Measurements from ENCODE around the gene PPIP5K2. TPM values are rescaled to one million over a fixed set of nuclear protein-coding genes. Genes with fewer than 3 reads are reported as not detected.

PPIP5K2 gene
- total and polyA plus RNA-seq, 2 donors (not counting 3 experiments of a cell fraction or from before 2014, with no cell fraction given) = 20.8 to 69.4 TPM

DNA sequence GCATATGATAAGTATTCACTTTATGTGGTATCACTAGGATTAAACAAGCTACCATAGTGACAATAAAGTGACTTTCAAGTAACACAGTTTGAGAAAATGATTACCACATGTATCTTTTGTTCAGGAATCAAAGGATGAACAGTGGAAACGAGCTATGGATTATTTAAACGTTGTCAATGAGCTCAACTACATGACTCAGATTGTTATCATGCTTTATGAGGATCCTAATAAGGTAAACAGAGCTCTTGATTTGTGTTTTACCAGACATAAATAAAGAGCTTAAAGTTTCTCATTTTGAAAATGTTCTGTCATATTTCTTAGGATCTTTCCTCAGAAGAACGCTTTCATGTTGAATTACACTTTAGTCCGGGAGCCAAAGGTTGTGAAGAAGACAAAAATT is 57.4 kb downstream of the PPIP5K2 start:
- Histone ChIP-seq H4K20me1 (replicated peaks; ENCODE audit: control insufficient read depth, extremely low read depth, insufficient read depth, low read length) (no peaks in the 10 kb centered on the region), H2AFZ (ENCODE audit: low read depth, low read length) (no peak overlapping the region), H3K79me2 (ENCODE audit: control insufficient read depth, insufficient read depth, low read length) (no peaks in the 10 kb centered on the region), H3K9me3 (replicated peaks; ENCODE audit: control insufficient read depth, insufficient read depth, low read length) (no peaks in the 10 kb centered on the region), H3K36me3 (ENCODE audit: control insufficient read depth in 2 of 2, extremely low read depth in 1 of 2, insufficient read depth in 2 of 2, low read length in 2 of 2) (peaks cover 0 to 5% of the 10 kb centered on the region in 2 experiments), H3K4me2 (ENCODE audit: insufficient read depth, low read length) (no peak overlapping the region), H3K27me3 (ENCODE audit: control insufficient read depth in 2 of 2, insufficient read depth in 2 of 2, low read length in 2 of 2) (no peaks in the 10 kb centered on the region), H3K9ac (replicated peaks; ENCODE audit: extremely low read depth, insufficient read depth, low read length) (no peak overlapping the region), H3K4me3 (replicated peaks in 1 of 3; ENCODE audit: insufficient read depth in 1 of 3, low read depth in 1 of 3, low read length in 3 of 3) (no peak overlapping the region), H3K9me1 (replicated peaks; ENCODE audit: control insufficient read depth, extremely low read depth, insufficient read depth, low read length) (no peaks in the 10 kb centered on the region), H3K27ac (ENCODE audit: insufficient read depth, low read depth, low read length) (no peak overlapping the region), H3K4me1 (ENCODE audit: control insufficient read depth, extremely low read depth, insufficient read depth, low read length) (no peaks in the 10 kb centered on the region)
- no peak for TF ChIP-seq MYC (IDR thresholded peaks at IDR 0.05; ENCODE audit: low read depth, low read length)
- no peak for TF ChIP-seq JUN (IDR thresholded peaks at IDR 0.05; ENCODE audit: borderline replicate concordance, insufficient read depth, insufficient read length, low read depth)
- no peak for TF ChIP-seq FOS (IDR thresholded peaks at IDR 0.05; ENCODE audit: borderline replicate concordance, insufficient read depth, low read length)
- no peak for TF ChIP-seq EZH2 (IDR thresholded peaks at IDR 0.05; ENCODE audit: borderline replicate concordance, low read depth, low read length, severe bottlenecking)
- TF ChIP-seq, protein P1, sequence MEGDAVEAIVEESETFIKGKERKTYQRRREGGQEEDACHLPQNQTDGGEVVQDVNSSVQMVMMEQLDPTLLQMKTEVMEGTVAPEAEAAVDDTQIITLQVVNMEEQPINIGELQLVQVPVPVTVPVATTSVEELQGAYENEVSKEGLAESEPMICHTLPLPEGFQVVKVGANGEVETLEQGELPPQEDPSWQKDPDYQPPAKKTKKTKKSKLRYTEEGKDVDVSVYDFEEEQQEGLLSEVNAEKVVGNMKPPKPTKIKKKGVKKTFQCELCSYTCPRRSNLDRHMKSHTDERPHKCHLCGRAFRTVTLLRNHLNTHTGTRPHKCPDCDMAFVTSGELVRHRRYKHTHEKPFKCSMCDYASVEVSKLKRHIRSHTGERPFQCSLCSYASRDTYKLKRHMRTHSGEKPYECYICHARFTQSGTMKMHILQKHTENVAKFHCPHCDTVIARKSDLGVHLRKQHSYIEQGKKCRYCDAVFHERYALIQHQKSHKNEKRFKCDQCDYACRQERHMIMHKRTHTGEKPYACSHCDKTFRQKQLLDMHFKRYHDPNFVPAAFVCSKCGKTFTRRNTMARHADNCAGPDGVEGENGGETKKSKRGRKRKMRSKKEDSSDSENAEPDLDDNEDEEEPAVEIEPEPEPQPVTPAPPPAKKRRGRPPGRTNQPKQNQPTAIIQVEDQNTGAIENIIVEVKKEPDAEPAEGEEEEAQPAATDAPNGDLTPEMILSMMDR (IDR thresholded peaks at IDR 0.05; ENCODE audit: extremely low read depth in 1 of 2, insufficient read depth in 1 of 2, low read depth in 1 of 2, low read length in 2 of 2) = no peak
- TF ChIP-seq, protein P2, sequence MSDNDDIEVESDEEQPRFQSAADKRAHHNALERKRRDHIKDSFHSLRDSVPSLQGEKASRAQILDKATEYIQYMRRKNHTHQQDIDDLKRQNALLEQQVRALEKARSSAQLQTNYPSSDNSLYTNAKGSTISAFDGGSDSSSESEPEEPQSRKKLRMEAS (IDR thresholded peaks at IDR 0.05; ENCODE audit: insufficient read depth, insufficient read length) = no peak
- no peak for TF ChIP-seq POLR2AphosphoS5 (IDR thresholded peaks at IDR 0.05; ENCODE audit: insufficient read depth, low read depth, low read length)
- no peak for TF ChIP-seq POLR2A (IDR thresholded peaks at IDR 0.05; ENCODE audit: low read depth, low read length)
- TF ChIP-seq GATA2 (IDR thresholded peaks at IDR 0.05; ENCODE audit: insufficient read depth, insufficient read length, low read depth, low read length) = no peak
- CTCF ChIA-PET = interaction anchor here (0.7 to 1.3 kb wide), 6 partner anchors 9 to 496 kb away, joined by 3 to 10 read pairs (median 4); no protein-coding TSS in a partner anchor
- POLR2A ChIA-PET = interaction anchor here (0.6 kb wide), 1 partner anchor 14 kb away, joined by 5 read pairs; no protein-coding TSS in a partner anchor
- intact Hi-C loops (cut with micrococcal nuclease) (no loop called here), dilution Hi-C loops (cut with MboI; ENCODE audit: extremely low pct_ligation_motif_present, low sequenced_read_pairs) (no loop called here)
- DNase-seq (ENCODE audit: low read depth, low spot score) (no peak), FAIRE-seq (no peak)
- BruUV-seq (replicated peaks) = no TSS peak
